HG02678 (cell line): ENCODE data around the gene MAD2L1BP.

Source experiments
- ATAC-seq: cut with Tn5 transposase; IDR thresholded peaks from one replicate; pipeline ENCODE4 v1.9.1; 2021; ENCODE audit warnings: mild to moderate bottlenecking, moderate library complexity; ENCODE audit not compliant: unreplicated experiment

The MAD2L1BP gene

GRCh38 chr6:43665376-43665775 is 29.7 kb downstream of the MAD2L1BP start:
- ATAC-seq = no peak

GRCh38 chr6:43666196-43666920 is 30.7 kb downstream of the MAD2L1BP start:
- no peak for ATAC-seq

GRCh38 chr6:43667245-43668150 is 31.9 kb downstream of the MAD2L1BP start:
- ATAC-seq = no peak

- ATAC-seq = peak; percentile 60
Observed at GRCh38 chr6:43668151-43669028, 32.8 kb downstream of the MAD2L1BP start.

GRCh38 chr6:43669050-43669921 is 33.6 kb downstream of the MAD2L1BP start:
- ATAC-seq = no peak

GRCh38 chr6:43669922-43670622 is 34.4 kb downstream of the MAD2L1BP start:
- no peak for ATAC-seq

GRCh38 chr6:43670623-43670986 is 35.0 kb downstream of the MAD2L1BP start:
- no peak for ATAC-seq

GRCh38 chr6:43671011-43671800 is 35.6 kb downstream of the MAD2L1BP start:
- ATAC-seq = no peak

GRCh38 chr6:43671801-43672690 is 36.4 kb downstream of the MAD2L1BP start:
- no peak for ATAC-seq

GRCh38 chr6:43673444-43674084 is 37.9 kb downstream of the MAD2L1BP start:
- no peak for ATAC-seq

GRCh38 chr6:43674291-43674690 is 38.7 kb downstream of the MAD2L1BP start:
- no peak for ATAC-seq

GRCh38 chr6:43674921-43675320 is 39.3 kb downstream of the MAD2L1BP start:
- no peak for ATAC-seq

GRCh38 chr6:43676962-43677606 is 41.4 kb downstream of the MAD2L1BP start:
- ATAC-seq = no peak

- ATAC-seq = no peak
Observed at GRCh38 chr6:43677759-43678158, 42.1 kb downstream of the MAD2L1BP start.

GRCh38 chr6:43678341-43678740 is 42.7 kb downstream of the MAD2L1BP start:
- no peak for ATAC-seq

- no peak for ATAC-seq
Observed at GRCh38 chr6:43679057-43679456, 43.4 kb downstream of the MAD2L1BP start.
